HG02798 (cell line): ENCODE results near the gene ARHGAP11A.

Source experiments
- ATAC-seq: cut with Tn5 transposase; IDR thresholded peaks from one replicate; pipeline ENCODE4 v1.9.1; 2021; ENCODE audit warnings: mild to moderate bottlenecking; ENCODE audit not compliant: unreplicated experiment, poor library complexity

The ARHGAP11A gene

DNA sequence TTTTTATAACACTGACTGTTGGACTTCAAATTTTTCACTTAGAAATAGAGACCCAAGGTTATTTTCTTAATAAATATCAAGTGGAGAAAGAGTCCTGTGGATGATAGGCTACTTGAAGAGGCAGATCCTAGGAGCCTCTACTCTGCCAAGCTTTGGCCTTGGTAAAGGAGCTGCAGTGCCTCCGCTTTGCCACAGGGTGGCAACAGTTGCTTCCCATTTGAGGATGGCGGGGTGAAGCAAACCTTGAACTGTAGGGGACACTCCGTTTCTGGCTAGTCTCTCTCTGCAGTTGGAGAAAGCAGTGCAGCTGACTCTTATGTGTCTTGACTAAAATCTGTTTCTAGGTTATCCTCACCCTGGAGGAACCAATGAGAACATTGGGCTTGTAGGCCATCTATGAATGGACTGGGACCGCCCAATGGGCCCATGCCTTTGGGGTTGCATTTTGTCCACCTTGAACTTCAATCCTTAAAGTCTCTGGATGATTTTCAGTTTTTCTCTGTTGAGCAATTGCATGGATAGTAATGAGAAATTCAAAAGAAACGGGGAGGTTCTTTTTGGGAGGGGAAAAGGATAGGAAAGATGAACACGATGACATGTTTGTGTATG lies 36.0 kb downstream of the ARHGAP11A start:
- peak; percentile 91 for ATAC-seq

- no peak for ATAC-seq
These were observed 36.9 kb downstream of the ARHGAP11A start for GRCh38 chr15:32652178-32652577.

DNA sequence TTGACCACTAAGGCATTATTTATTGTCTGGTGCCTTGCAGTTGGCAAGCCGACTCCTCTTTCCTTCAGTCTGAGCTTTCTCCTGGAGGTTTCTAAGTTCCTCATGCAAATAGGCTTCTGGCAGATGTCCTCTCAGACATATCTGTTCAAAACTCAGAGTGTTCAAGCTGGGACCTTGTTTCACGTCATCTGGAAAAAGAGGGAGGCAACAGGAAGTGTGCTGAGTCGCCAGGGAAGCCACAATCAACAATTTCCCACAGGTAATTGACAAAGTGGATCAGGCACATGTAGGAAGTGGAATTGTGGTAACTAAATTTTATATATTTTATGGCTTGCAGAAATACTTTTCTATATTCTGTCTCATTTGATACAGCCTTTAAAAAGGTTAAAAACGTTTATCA lies 40.8 kb downstream of the ARHGAP11A start:
- no peak for ATAC-seq

- no peak for ATAC-seq
These were observed 41.2 kb downstream of the ARHGAP11A start for GRCh38 chr15:32656496-32656895.

DNA sequence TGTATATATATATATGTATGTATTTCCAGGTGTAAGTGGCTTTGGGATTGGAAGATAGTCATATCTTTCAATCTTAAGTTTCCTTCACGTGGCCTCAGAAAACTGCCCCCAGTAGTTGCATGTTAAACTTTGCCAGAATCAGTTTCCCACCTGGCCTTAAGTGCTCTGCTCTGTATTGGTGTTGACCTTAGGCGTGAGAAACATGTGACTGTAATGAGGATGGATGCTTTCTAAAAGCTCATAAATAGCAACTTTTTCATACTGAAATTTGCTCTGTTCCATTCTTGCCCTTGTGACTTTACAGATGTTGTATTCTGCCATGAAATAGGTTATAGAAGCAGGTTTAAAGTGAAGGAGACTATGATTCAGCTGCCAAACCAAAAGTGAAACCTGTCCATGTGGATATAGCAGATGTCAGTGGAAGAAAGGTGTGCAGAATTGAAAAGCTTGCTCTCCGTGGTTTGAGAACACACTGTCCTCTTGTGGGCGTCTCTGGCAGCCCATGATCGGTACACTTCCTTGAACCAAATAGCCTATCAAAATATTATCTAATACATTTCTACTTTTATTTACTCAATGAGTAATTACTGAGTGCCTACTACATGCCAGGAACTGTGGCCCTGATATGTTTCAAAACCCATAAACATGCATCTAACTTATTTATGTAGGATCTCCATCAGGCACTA lies 42.0 kb downstream of the ARHGAP11A start:
- peak; percentile 69 for ATAC-seq

DNA sequence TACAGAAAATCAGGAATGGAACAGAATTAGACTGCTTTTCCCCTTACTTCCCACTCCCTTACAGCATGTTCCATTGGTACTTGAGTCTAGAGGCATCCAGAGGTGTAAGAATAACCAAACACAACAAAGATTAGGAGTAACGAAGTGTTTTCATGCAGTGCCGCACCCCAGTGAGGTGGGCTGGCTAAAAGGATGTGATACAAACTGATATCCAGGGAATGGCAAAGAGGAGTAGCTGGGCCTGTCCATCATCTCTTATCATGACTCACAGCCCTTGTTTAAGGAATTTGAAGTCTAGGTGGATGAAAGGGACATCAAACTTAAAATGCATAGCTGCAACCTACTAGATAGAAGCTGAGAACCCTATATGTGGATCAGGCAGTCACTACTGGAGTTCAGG lies 42.6 kb downstream of the ARHGAP11A start:
- no peak for ATAC-seq

- ATAC-seq = no peak
These were observed 44.2 kb downstream of the ARHGAP11A start for GRCh38 chr15:32659340-32660155.

- no peak for ATAC-seq
These were observed 48.4 kb downstream of the ARHGAP11A start for GRCh38 chr15:32663671-32664070.

GRCh38 chr15:32664796-32665195 lies 49.5 kb downstream of the ARHGAP11A start:
- no peak for ATAC-seq

DNA sequence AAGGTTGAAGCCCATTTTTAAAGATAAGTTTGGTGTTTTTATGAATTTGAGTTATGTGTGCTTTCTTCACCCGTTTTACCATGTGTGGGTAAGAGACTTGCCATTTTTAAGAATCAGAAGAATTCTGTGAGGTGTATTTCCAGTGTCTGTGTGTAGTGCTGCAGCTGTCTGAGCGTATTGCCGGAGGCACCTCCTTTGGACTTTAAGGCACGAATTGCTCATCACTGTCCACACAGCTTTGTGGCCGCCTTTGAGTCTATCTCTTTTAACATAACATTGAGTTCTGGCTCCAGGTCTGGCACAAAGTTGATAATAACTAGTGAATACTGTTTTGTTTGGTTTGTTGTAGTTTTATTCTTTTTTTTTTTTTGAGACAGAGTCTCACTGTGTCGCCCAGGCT lies 52.0 kb downstream of the ARHGAP11A start:
- ATAC-seq = no peak

- ATAC-seq = no peak
These were observed 53.6 kb downstream of the ARHGAP11A start for GRCh38 chr15:32668942-32669341.

DNA sequence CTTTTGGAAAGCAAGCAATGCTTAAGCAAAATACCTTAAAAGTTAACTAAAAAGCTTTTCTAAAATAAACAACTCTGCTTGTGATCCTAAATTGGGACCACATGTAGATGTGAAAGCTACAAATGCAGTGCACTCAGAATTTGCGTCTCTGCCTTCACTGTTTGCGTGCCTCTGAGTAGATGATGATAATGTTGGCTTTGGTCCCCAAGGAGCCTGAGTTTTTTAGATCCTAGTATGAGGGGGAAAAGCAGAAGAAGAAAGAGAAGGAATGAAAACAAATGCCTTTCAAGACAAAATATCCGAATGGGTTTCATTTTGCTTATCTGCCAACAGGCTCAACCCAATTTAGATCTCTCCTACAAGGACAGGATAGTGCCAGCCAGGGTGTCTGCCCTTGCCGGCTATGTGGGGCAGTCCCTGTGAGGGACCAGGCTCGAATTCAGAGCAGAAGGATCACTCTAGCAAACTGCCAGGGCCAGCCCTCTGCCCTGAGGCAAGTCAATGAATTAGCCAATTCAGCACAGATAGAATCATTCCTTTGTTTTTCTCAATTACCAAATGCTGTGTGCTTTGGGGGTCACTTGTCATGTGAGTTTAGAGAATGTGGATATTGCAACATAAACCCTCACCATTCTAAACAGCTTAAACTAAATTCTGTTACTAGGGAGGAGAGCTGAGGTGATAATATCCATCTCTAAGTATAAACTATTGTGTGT lies 54.8 kb downstream of the ARHGAP11A start:
- ATAC-seq = no peak

- ATAC-seq = no peak
These were observed 55.3 kb downstream of the ARHGAP11A start for GRCh38 chr15:32670623-32671022.

DNA sequence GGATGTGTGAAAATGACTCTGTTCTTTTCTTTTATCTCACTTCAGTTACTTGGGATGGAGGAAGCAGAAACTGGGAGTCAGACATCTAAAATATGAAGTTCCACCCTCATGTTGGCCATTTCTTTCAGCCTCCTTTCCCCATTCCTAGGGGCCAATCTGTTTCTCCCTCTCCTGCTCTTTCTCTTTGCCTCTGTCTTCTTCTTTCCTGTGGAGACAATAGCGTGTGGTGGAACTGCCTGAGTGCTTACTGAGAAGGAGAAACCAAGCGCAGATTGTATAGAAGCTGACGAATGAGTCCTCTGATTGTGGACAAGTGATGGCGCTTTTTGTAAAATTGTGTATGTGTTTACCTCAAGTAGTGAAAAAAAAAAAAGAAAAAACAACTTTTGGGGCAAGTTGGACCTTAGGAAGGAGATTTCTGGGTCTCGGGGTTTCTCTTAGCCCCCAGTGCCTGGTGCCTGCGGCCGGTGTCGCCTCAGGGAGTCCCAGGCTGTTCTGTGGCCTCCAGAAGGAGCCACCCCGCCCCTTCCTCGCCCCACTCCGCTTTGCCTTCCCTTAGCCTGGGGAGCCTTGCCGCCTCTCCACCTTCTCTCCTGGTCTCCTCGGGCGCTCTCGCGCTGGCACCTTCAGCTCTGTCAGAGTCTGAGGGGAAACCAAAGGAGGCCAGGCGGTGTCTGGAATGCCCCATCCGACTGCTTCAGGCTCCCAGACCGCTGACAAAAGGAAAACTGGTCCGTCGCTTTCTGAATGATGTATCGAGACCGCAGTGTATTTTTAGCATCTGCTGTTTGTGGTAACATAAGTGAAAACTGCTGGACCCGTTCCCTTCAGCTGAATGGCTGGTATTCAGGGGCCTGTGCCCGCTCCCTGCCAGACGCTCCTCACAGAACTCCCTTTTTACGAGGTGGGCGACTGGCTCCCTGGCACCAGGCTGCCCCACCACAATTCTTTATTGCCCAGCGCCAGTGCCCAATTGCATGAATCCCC lies 56.3 kb downstream of the ARHGAP11A start:
- no peak for ATAC-seq

- ATAC-seq = no peak
These were observed 59.4 kb downstream of the ARHGAP11A start for GRCh38 chr15:32674681-32675080.

DNA sequence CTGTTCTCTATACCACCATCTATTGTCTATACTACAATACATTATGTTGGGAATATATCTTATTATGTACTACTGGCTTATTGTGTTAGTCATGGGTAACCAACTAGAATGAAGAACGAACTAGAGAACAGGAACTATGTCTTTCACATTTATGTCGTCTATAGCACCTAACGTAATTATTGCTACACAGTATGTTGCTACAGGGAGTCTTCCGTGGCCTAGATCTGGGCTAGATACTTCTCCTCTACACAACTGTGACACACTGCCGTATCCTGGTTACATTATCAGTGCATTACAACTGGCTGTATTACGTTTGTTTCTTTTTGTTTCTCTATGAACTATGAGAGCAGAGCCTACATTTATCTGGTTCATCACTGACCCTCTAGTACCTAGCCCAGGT lies 60.2 kb downstream of the ARHGAP11A start:
- ATAC-seq = no peak

DNA sequence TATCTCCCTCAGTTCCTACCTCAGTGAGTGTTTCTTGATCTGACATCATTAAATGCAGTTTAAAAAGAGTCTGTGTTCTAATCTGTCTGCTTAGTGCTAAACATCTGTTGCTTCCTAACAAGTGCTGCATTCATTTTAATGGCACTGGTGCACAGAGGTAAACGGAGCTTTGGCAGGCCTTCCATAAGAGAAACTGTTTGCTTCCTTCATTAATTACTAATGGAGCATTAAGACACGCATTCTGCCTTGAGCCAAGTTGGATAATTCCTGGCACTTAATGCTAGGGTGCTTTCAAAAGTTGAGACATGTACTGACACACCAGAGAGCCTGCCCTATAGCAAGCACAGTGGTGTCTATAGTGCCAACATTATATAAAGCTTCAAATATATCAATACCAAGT lies 60.9 kb downstream of the ARHGAP11A start:
- ATAC-seq = no peak

DNA sequence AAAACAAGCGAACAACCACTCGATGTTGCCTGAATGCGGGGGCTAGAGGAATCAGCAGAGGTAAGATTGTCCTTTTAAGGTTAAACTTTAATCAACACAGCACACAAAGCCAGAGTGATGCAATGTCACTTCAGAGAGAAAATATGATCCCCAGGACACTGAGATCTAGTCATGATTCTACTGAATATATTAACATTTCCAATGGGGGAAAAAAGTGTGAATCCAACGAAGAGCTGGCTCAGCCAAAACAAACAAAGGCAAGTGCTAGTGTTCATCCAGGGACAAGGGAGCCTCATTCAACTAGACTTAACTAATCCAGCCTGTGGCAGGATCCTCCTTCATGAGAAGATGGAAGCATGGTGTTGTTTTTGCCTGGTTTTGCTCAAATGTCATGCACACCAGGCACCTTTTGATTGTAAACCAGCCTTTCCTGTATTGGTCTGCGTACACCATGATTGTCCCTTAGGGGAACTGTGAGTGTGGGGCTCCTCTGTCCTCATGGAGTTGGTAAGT lies 62.0 kb downstream of the ARHGAP11A start:
- no peak for ATAC-seq

GRCh38 chr15:32679298-32679690 lies 64.0 kb downstream of the ARHGAP11A start:
- no peak for ATAC-seq
